NCI-H748 treated with DMSO at 0.1 percent for 48 hours (cell line): ENCODE measurements around the gene PPM1J.
A peak's percentile ranks its signal among the peaks of the same experiment; 100 is the strongest.
"Not testable (repeated sequence)": the region's sequence is repeated elsewhere in the genome, so short reads cannot be mapped to it uniquely, and the experiment has no call there.

Experiments used
- DNase-seq: peaks from one replicate; lab custom pipeline; 2025; lab: John Stamatoyannopoulos, UW

Gene PPM1J

DNA sequence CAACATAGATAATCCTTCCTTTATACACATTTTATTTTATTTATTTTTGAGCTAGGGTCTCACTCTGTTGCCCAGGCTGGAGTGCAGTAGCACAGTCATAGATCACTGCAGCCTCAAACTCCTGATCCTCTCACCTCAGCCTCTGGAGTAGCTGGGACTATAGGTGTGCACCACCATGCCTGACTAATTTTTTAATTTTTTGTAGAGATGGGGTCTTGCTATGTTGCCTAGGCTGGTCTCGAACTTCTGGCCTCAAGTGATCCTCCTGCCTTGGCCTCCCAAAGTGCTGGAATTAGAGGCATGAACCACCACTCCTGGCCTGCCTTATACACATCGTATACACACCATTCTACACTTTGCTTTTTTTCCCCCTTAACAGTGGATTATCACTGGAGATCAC, 6.2 kb upstream of the PPM1J start:
- DNase-seq = not testable (repeated sequence)

- DNase-seq = no peak
Measured at GRCh38 chr1:112720800-112721199, 5.7 kb upstream of the PPM1J start.

- no peak for DNase-seq
Measured at GRCh38 chr1:112719706-112720105, 4.6 kb upstream of the PPM1J start.

- DNase-seq = peak; percentile 16
Measured at GRCh38 chr1:112718691-112719418, 3.7 kb upstream of the PPM1J start.

- no peak for DNase-seq
Measured at GRCh38 chr1:112717263-112717873, 2.2 kb upstream of the PPM1J start.

DNA sequence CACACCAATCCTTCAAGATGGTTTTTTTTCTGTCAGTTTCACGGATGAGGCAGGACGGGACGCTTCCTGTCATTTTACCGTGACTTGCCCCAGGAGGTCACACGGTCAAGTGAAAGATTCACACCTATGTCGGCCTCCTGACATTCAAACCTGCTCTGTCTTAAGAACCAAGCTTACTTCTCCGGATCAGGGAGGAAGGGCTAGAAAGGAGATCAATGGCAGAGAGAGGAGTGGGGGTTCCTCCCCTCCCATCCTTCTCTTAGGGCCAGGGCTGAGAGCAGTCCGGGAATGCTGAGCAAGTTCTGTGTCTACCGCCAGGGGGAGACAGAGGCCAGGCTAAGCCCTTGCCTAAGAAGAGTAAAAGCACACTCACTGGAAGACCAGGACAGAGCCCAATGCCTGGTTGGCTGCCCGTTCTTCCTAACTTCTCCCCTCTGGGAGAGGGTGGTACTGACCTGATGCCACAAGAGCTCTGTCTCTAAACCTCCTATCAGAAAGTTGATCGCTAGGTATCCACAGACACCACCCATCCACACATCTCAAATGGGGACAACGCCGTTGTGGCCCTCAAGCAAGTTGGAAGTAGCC, 1.1 kb upstream of the PPM1J start:
- DNase-seq = peak; percentile 82

- no peak for DNase-seq
Measured at GRCh38 chr1:112714313-112715263, 544 bp downstream of the PPM1J start.

DNA sequence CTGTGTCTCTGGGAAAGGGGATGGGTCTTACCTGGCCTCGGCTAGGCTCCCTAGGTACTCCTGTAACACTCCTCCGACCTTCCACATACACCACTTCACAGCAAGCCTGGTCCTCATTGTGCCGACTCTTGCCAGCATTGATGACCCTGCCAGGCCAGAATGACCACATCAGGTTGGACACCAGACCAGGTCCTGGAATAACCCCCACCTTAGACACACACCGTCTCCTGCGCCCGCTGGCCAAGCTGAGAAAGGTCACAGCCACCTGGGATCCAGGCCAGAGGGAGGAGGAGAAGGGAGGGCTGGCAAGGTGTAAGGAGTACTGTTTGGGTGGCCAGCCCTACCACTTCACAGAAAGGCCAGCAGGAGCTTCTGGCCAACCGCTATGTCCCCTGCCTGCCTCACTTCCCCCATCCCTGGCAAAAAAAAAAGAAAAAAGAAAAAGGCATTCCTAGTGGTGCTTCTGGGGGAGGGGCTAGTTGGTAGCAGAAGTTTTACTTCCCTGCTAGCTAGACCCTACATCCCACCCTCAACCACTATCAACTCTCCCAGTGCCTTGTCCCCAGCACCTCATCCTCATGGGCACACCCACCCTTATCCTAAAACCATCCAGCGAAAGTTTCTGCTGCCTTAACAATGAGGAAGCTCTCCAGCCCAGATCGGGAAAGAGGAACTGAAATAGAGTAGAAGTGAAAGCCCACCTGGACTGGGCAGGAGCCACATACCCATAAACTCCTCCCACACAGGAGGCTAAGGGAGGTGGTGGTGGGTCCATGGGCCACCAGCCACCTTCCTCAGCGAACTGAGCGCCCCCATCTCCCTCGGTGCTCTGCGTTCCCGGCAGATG, 1.4 kb downstream of the PPM1J start:
- no peak for DNase-seq

- DNase-seq = no peak
Measured at GRCh38 chr1:112712701-112713128, 2.4 kb downstream of the PPM1J start.

GRCh38 chr1:112712191-112712590, 2.9 kb downstream of the PPM1J start:
- no peak for DNase-seq

DNA sequence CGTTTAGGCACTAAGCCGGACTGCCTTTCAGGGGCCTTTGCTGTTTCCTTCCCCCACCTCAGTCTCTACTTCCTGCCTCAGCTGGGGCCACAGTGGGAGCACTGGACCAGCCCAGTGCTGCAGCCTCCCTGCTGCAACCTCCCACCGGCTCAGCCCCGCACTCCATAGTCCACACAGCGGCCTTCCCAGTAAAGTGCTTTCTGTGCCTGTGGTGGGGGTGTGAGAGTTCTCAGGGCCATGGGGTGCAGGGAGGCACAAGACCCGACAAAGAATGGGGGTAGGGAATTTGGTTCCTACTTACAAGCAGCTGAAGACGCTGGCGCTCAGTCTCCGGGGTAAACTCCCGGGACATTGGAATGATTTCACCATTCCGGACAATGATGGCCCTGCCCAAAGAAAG, 3.5 kb downstream of the PPM1J start:
- DNase-seq = no peak

GRCh38 chr1:112711041-112711440, 4.1 kb downstream of the PPM1J start:
- no peak for DNase-seq

DNA sequence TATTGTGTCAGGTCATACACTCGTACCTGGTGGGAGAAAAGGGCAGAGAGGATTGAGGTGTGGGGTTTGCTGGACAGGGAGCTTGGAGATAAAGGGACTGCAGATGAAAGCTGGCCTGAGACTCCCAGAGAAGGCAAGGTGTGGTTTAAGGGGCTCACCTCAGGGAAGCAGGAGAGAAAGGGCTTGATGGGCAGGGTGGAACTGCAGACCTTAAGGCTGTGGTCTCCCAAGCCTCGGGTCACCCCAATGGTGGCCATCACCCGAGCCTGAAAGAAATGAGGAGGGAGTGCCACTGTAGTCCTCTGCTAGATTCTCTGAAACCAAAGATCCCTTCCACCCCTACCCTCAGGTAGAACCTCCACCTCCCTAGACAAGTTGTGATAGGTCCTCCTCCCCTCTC, 4.5 kb downstream of the PPM1J start:
- no peak for DNase-seq

DNA sequence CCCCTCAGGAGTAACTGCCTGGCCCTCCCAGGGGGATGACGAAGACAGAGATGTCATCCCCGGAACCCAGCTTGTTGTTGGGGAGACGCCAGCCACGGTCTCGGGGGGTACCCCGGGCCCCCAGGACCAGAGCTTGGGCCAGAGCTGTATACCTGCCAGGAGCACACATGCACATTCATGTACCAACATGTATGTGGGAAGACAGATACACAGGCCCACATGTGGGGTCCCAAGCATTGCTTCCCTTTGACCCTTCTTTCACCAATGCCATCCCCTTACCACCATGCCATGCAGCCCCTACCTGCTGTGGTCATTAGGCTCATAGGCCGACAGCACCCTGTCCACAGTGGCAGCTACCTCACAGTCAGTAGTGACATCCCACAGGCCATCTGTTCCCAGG, 5.0 kb downstream of the PPM1J start:
- no peak for DNase-seq

- DNase-seq = no peak
Measured at GRCh38 chr1:112708489-112708888, 6.6 kb downstream of the PPM1J start.

- no peak for DNase-seq
Measured at GRCh38 chr1:112708002-112708448, 7.1 kb downstream of the PPM1J start.

DNA sequence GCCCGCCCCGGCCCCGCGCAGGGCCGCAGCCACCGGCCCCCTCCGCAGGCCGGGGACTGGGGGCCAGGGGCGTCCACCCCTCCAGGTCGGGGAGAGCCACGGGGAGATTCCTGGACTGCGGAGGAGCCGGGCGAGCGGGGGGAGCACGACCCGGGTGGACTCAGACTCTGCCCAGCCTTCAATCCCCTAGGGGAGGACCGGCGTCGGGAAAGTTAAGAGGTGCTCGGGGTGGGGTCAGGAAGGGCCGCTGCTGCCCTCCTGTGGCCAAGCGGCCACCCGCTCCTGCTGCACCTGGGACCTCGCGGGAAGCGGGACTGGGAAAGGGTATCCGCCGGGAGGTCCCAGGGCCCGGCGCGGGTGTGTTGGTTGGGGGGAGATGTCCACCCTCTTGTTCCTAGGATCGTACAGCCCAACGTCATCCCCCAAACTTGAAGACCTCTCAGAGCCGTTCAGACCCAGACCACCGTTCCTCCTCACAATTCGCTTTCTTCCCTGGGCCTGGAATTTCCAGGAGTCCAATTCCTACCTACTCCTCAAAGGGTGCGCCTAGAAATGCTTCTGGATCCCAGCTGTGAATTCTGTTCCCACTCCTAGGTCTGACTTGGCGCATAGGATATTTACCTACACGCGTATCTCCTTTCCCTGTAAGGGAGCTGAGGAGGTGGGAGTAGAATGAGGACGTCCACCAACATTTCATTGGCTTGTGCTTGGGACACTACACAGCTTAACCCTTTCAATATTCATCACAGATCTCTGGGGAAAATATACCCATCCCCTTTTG, 7.7 kb downstream of the PPM1J start:
- peak; percentile 47 for DNase-seq

DNA sequence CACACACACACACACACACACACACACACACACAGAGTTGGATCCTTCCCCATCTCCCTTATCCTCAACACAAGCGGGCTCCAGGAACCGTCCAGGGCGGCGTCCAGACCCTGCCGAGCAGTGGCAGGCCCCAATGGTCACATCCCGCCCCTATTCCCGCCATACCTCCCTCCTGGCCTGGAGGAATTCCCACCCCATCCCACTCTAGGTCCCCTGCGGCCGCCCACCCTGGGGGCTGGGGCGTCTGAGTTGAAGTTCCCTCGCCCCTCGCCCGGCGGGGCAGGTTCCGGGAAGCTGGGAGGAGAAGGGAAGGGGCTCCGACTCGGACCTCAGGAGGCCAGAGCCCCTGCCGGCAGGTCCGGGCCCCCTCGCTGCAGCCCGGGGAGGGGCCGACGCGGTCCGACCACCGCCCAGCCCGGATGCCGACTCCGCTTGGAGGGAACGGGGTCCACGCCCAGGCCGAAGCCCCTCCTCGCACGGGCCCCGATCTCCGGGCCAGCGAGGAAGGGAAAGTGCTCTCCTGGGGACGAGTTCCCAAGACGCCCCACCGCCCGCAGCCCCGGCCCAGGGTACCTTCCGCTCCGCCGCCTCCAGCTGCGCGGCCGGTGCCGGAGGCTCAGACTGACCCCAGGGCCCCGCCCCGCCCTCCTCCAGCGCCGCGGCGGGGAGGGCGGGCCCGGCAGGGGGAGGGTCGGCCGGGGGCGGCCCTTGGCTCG, 8.5 kb downstream of the PPM1J start, which contains the start of gene RHOC:
TSS of gene RHOC (minus strand) at position 623 of the 716 bp plus-strand sequence. CDS start 3,328 bp downstream, outside the sequence.
- no peak for DNase-seq

DNA sequence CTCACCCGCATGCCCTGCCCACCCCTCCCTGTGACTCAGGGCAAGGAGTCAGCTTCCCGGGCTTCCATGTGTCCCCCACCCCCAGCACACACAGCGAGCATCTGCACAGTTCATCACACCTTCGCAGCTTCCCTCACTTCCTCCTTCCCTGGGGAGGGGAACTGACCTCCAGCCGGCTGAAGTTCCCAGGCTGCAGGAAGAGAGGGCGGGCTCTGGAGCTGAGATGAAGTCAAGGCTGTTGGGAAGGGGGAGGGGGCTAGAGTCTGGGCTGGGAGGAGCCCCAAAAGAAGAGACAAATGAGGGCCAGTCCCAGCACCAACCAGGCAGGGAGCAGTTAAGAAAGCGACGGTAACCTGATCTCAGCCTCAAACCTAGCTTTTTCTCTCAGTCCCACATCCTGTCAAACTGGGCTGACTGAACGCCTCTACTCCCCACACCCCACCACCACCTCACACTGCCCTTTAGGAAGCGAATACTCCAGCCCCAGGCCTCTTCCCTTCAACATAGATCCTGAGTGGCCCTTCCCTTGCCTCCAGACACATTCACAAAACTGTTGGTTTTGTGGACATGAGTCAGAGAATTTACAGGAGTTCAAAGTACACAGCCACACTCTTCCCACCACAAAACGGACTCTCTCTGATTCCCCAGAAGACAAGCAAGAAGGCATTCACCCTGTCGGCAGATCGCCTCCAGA, 10.1 kb downstream of the PPM1J start:
- peak; percentile 32 for DNase-seq
